ENCODE results near the gene TBCD.

TBCD gene

DNA sequence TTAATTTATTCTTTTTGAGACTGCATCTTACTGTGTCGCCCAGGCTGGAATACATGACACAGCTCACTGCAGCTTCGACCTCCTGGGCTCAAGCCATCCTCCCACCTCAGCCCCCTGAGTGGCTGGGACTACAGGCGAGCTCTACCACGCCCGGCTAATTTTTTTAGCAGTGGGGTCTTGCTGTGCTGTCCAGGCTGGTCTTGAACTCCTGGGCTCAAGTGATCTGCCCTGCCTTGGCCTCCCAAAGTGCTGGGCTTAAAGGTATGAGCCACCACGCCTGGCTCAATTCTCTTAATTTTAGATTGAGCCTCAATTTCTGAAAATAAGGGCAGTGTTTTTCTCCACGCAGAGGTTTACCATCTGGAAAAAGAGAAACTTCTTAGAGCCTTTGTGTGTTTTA, 46.9 kb downstream of the TBCD start:
- no peak overlapping the region for H3K27ac ChIP-seq
- no peak overlapping the region for H3K9ac ChIP-seq (ENCODE audit: insufficient read length)
- no peak overlapping the region for H3K4me3 ChIP-seq
- TF ChIP-seq EZH2 (IDR thresholded peaks at IDR 0.05) (no peak), POLR2AphosphoS5 (IDR thresholded peaks at IDR 0.05; ENCODE audit: borderline replicate concordance, low read depth, low read length) (no peak), FOXP2 (optimal IDR thresholded peaks at IDR 0.05; ENCODE audit: control extremely low read depth, extremely low read length, insufficient read depth) (no peak)
- no peaks in the 10 kb centered on the region for H3K9me3 ChIP-seq (ENCODE audit: low read depth, low read length)
- peaks cover 14% of the 10 kb centered on the region; the same call in 1 of the 2 replicates for H3K36me3 ChIP-seq (ENCODE audit: insufficient read depth, low read length)
- no peak for DNase-seq (ENCODE audit: low read depth, low spot score)

DNA sequence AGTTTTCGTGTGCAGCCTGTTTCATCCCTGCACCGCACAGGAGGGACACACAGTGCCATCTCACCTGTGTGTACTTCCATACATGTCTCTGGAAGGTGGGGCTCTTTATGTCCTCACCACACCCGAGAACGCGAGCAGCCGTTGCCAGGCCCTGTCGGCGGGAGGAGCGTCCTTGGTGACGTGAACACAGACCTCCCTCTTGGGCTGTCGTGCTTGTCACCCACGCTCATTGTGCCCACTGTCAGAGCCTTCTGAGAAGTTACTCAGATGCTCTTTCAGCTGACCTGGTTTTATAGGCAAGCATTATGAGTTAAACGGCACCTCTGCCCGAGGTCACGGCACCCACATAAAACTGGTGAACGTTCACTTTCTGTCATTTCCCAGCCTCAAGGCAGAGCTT, 47.7 kb downstream of the TBCD start:
- DNase-seq (ENCODE audit: low read depth, low spot score): no peak
- Histone ChIP-seq H3K36me3 (ENCODE audit: insufficient read depth, low read length) (peaks cover 11% of the 10 kb centered on the region; the same call in 1 of the 2 replicates), H3K9ac (ENCODE audit: insufficient read length) (no peak overlapping the region), H3K9me3 (ENCODE audit: low read depth, low read length) (no peaks in the 10 kb centered on the region), H3K27ac (no peak overlapping the region), H3K4me3 (no peak overlapping the region)
- no peak for TF ChIP-seq POLR2AphosphoS5 (IDR thresholded peaks at IDR 0.05; ENCODE audit: borderline replicate concordance, low read depth, low read length)
- TF ChIP-seq FOXP2 (optimal IDR thresholded peaks at IDR 0.05; ENCODE audit: control extremely low read depth, extremely low read length, insufficient read depth): no peak
- TF ChIP-seq EZH2 (IDR thresholded peaks at IDR 0.05): no peak

DNA sequence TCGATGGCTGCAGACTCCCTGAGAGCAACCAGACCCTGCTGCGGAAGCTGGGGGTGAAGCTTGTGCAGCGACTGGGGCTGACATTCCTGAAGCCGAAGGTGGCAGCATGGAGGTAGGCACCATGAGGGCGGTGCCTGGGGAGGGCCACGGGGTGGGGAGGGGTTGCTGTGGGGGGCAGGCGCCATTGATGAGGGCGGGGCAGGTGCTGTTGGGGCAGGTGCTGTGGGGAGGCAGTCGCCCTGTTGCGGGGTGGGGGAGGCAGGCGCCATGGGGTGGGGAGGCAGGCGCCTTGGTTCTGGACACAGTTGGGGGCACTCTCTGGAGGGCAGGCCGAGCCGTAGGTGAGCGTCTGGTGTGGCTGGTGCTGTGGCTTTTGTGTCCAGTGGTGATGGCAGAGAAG, 49.0 kb downstream of the TBCD start:
- TF ChIP-seq FOXP2 (optimal IDR thresholded peaks at IDR 0.05; ENCODE audit: control extremely low read depth, extremely low read length, insufficient read depth): no peak
- no peak for TF ChIP-seq POLR2AphosphoS5 (IDR thresholded peaks at IDR 0.05; ENCODE audit: borderline replicate concordance, low read depth, low read length)
- no peak for TF ChIP-seq EZH2 (IDR thresholded peaks at IDR 0.05)
- Histone ChIP-seq H3K9me3 (ENCODE audit: low read depth, low read length) (no peaks in the 10 kb centered on the region), H3K4me3 (no peak overlapping the region), H3K9ac (ENCODE audit: insufficient read length) (no peak overlapping the region), H3K36me3 (ENCODE audit: insufficient read depth, low read length) (peaks cover 11% of the 10 kb centered on the region; the same call in 1 of the 2 replicates), H3K27ac (no peak overlapping the region)
- no peak for DNase-seq (ENCODE audit: low read depth, low spot score)

DNA sequence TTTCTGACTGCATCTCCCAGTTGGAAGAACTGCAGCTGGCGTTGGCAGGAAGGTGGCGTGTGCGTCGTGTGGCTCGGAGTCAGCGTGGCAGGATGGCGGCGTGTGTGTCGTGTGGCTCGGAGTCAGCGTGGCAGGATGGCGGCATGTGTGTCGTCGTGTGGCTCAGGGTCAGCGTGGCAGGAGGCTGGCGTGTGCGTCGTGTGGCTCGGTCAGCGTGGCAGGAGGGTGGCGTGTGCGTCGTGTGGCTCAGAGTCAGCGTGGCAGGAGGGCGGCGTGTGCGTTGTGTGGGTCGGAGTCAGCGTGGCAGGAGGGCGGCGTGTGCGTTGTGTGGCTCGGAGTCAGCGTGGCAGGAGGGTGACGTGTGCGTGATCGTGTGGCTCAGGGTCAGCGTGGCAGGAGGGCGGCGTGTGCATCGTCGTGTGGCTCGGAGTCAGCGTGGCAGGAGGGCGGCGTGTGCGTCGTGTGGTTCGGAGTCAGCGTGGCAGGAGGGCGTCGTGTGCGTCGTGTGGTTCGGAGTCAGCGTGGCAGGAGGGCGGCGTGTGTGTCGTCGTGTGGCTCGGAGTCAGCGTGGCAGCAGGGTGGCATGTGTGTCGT, 49.6 kb downstream of the TBCD start:
- Histone ChIP-seq H3K4me3 (no peak overlapping the region), H3K9ac (ENCODE audit: insufficient read length) (no peak overlapping the region), H3K36me3 (ENCODE audit: insufficient read depth, low read length) (peaks cover 11% of the 10 kb centered on the region; the same call in 1 of the 2 replicates), H3K27ac (no peak overlapping the region), H3K9me3 (ENCODE audit: low read depth, low read length) (no peaks in the 10 kb centered on the region)
- TF ChIP-seq EZH2 (IDR thresholded peaks at IDR 0.05) (no peak), POLR2AphosphoS5 (IDR thresholded peaks at IDR 0.05; ENCODE audit: borderline replicate concordance, low read depth, low read length) (no peak), FOXP2 (optimal IDR thresholded peaks at IDR 0.05; ENCODE audit: control extremely low read depth, extremely low read length, insufficient read depth) (no peak)
- DNase-seq (ENCODE audit: low read depth, low spot score): no peak

DNA sequence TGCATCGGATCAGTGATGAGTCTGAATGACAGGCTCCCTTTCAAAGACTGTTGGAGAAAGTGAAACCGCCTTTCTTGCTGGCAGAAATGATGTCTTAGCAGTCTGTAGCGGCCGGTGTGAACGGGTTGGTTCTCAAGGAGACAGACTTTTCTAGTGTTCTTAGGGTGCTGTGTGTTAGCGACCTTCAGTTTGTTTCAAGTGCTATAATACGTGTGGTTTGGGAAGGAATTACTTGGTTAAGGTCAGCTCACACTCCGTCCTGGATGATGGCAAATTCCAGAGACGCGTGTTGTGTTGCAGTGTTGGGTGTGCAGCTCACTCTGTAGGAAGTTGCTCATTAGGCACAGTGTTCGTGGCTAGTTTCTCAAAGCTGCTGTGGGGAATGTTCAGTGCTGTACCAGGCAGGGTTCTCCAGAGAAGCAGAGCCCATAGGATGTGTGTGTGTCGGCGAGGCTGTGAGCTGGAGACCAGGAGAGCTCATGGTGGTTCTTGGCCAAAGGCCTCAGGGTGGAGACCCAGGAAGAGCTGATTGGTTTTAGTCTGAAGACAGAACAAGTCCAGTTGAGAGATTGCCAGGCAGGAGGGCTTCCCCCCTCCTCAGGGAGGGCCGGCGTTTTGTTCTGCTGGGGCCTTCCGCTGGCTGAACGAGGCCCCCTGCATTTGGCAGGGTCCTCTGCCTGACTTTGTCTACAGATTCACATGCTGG, 50.4 kb downstream of the TBCD start:
- DNase-seq (ENCODE audit: low read depth, low spot score): no peak
- no peaks in the 10 kb centered on the region for H3K9me3 ChIP-seq (ENCODE audit: low read depth, low read length)
- no peak overlapping the region for H3K4me3 ChIP-seq
- TF ChIP-seq POLR2AphosphoS5 (IDR thresholded peaks at IDR 0.05; ENCODE audit: borderline replicate concordance, low read depth, low read length) (no peak), FOXP2 (optimal IDR thresholded peaks at IDR 0.05; ENCODE audit: control extremely low read depth, extremely low read length, insufficient read depth) (no peak), EZH2 (IDR thresholded peaks at IDR 0.05) (no peak)
- peak overlapping the region; percentile 36; the same call in 1 of the 2 replicates for H3K27ac ChIP-seq
- no peak overlapping the region for H3K9ac ChIP-seq (ENCODE audit: insufficient read length)
- H3K36me3 ChIP-seq (ENCODE audit: insufficient read depth, low read length): peaks cover 11% of the 10 kb centered on the region; the same call in 1 of the 2 replicates

DNA sequence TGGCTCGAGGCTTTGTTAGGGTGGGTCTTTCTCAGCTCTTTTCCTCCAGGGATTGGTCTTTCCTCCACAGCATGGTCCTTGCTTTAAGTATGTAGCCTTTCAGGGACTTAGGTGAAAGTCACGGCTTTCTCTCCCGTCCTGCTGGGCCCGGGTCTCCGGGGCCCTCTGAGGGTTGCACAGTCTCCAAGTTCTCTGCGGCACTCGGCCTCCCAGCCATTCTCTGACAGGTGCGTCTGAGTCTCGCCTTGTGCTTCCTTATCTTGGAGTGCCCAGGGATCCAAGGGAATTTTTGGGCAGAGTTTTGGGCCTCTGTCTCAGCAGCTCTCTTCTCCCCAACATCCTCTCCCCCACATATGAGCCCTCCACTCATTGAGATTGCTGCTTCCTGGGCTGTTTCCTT, 51.3 kb downstream of the TBCD start:
- Histone ChIP-seq H3K9ac (ENCODE audit: insufficient read length) (no peak overlapping the region), H3K4me3 (no peak overlapping the region), H3K27ac (no peak overlapping the region), H3K36me3 (ENCODE audit: insufficient read depth, low read length) (peaks cover 11% of the 10 kb centered on the region; the same call in 1 of the 2 replicates), H3K9me3 (ENCODE audit: low read depth, low read length) (no peaks in the 10 kb centered on the region)
- DNase-seq (ENCODE audit: low read depth, low spot score): no peak
- no peak for TF ChIP-seq FOXP2 (optimal IDR thresholded peaks at IDR 0.05; ENCODE audit: control extremely low read depth, extremely low read length, insufficient read depth)
- no peak for TF ChIP-seq POLR2AphosphoS5 (IDR thresholded peaks at IDR 0.05; ENCODE audit: borderline replicate concordance, low read depth, low read length)
- TF ChIP-seq EZH2 (IDR thresholded peaks at IDR 0.05): no peak

DNA sequence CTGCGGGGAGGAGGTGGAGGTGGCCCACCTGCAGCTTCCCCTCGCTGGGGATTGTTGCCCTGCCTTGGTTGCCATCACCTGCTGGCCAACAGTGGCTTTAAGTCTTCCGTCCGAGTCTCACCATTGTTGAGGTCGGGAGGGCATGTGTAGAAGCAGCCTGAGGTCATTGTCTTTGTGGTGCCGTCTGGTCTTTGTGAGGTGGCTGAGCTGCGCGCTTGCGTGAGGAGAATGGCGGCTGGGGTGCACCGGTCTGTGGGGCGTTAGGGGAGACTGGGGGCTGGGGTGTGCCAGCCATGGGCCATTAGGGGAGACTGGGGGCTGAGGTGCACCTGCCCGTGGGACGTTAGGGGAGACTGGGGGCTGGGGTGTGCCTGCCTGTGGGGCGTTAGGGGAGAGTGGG, 51.7 kb downstream of the TBCD start:
- no peak for DNase-seq (ENCODE audit: low read depth, low spot score)
- Histone ChIP-seq H3K4me3 (no peak overlapping the region), H3K27ac (no peak overlapping the region), H3K9me3 (ENCODE audit: low read depth, low read length) (no peaks in the 10 kb centered on the region), H3K9ac (ENCODE audit: insufficient read length) (no peak overlapping the region), H3K36me3 (ENCODE audit: insufficient read depth, low read length) (peaks cover 9% of the 10 kb centered on the region; the same call in 1 of the 2 replicates)
- no peak for TF ChIP-seq FOXP2 (optimal IDR thresholded peaks at IDR 0.05; ENCODE audit: control extremely low read depth, extremely low read length, insufficient read depth)
- TF ChIP-seq EZH2 (IDR thresholded peaks at IDR 0.05): no peak
- no peak for TF ChIP-seq POLR2AphosphoS5 (IDR thresholded peaks at IDR 0.05; ENCODE audit: borderline replicate concordance, low read depth, low read length)

DNA sequence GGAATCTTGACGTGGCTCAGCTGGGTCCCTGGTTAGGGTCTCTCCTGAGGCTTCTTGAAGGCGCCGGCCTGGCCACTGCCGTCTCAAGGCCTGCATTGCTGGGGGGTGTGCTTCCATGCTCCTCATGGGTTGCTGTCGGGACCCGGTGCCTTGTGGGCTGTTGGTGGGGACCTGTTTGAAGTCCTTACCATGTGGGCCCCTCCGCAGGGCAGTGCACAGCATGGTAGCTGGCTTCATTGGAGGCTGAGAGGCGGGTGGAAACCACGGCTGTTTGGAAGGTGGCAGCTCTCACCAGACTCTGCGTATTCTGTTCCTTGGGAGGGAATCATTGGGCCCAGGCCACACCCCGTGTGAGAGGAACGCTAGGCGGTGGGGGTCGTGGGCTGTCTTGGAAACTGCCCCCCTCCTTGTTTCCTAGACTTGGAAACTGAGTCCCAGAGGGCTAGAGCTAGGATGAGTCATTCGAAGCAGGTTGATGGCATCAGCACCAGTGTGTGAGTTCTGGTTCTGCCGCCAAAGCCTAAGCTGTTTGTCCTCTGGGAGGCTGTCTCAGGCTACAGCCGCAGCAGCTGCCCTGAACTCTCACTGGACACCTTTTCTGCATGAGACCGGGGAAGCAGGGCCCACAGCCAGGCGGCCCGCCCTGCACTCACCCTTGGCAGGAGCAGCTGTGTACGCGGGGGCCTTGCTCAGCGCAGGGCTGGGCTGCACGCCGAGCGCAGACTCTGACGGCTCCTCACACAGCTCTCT, 52.8 kb downstream of the TBCD start:
- TF ChIP-seq FOXP2 (optimal IDR thresholded peaks at IDR 0.05; ENCODE audit: control extremely low read depth, extremely low read length, insufficient read depth): no peak
- TF ChIP-seq EZH2 (IDR thresholded peaks at IDR 0.05): no peak
- no peak for TF ChIP-seq POLR2AphosphoS5 (IDR thresholded peaks at IDR 0.05; ENCODE audit: borderline replicate concordance, low read depth, low read length)
- H3K9me3 ChIP-seq (ENCODE audit: low read depth, low read length): no peaks in the 10 kb centered on the region
- H3K36me3 ChIP-seq (ENCODE audit: insufficient read depth, low read length): peaks cover 6% of the 10 kb centered on the region; the same call in 1 of the 2 replicates
- no peak overlapping the region for H3K4me3 ChIP-seq
- no peak for DNase-seq (ENCODE audit: low read depth, low spot score)
- no peak overlapping the region for H3K9ac ChIP-seq (ENCODE audit: insufficient read length)
- H3K27ac ChIP-seq: no peak overlapping the region
